Renal cortex interstitium (tissue), 15 donors: ENCODE results near the gene BRAF. TPM values are rescaled to one million over a fixed set of nuclear protein-coding genes. Genes with fewer than 3 reads are reported as not detected.
"Not testable (repeated sequence)": the region's sequence is repeated elsewhere in the genome, so short reads cannot be mapped to it uniquely, and the experiment has no call there.

Experiments
- DNase-seq, 11 donors: peaks; one replicate each; pipeline ENCODE4 v3.0.0-alpha.2; 2013; ENCODE audit warnings: low read depth in 9 of 11, low spot score in 4 of 11; ENCODE audit errors: extremely low read depth in 1 of 11
- long read RNA-seq, 16 experiments: transcript quantifications; one replicate each; lab custom pipeline, GENCODE V29; 2026
- polyA plus RNA-seq, 3 donors: library from polyadenylated mRNA; unstranded; fragments of 120-200 nt; gene quantifications; one replicate each; pipeline ENCODE4 v1.2.1, GENCODE V29; 2013; ENCODE audit not compliant: insufficient read length in 3 of 3

The BRAF gene
- polyA plus RNA-seq: 10 to 100 TPM; 20.3 to 30.1 (median 26.4) TPM
- long read RNA-seq, donor 1, partial matches to known transcripts: 0 of 2 reads
- long read RNA-seq, donor 1, other reads (novel, unspliced or antisense): 0 of 2 reads
- long read RNA-seq, donor 2, full-length matches to known transcripts: 1 of 1 reads
- long read RNA-seq, donor 2, partial matches to known transcripts: 0 of 1 reads
- long read RNA-seq, donor 2, other reads (novel, unspliced or antisense): 0 of 1 reads
- long read RNA-seq, donor 3, full-length matches to known transcripts: 4 of 4 reads
- long read RNA-seq, donor 3, partial matches to known transcripts: 0 of 4 reads
- long read RNA-seq, donor 3, other reads (novel, unspliced or antisense): 0 of 4 reads
- long read RNA-seq, donor 4, full-length matches to known transcripts: 1 of 1 reads
- long read RNA-seq, donor 4, partial matches to known transcripts: 0 of 1 reads
- long read RNA-seq, donor 4, other reads (novel, unspliced or antisense): 0 of 1 reads
- long read RNA-seq, donor 5: 0 reads
- long read RNA-seq, donor 6, full-length matches to known transcripts: 4 of 4 reads
- long read RNA-seq, donor 6, partial matches to known transcripts: 0 of 4 reads
- long read RNA-seq, donor 6, other reads (novel, unspliced or antisense): 0 of 4 reads
- long read RNA-seq, donor 7, full-length matches to known transcripts: 6 of 6 reads
- long read RNA-seq, donor 7, partial matches to known transcripts: 0 of 6 reads
- long read RNA-seq, donor 7, other reads (novel, unspliced or antisense): 0 of 6 reads
- long read RNA-seq, donor 8: 0 reads
- long read RNA-seq, donor 9, full-length matches to known transcripts: 4 of 4 reads
- long read RNA-seq, donor 9, partial matches to known transcripts: 0 of 4 reads
- long read RNA-seq, donor 9, other reads (novel, unspliced or antisense): 0 of 4 reads
- long read RNA-seq, donor 10, full-length matches to known transcripts: 3 of 10 reads
- long read RNA-seq, donor 10, partial matches to known transcripts: 7 of 10 reads
- long read RNA-seq, donor 10, other reads (novel, unspliced or antisense): 0 of 10 reads
- long read RNA-seq, donor 11, full-length matches to known transcripts: 5 of 5 reads
- long read RNA-seq, donor 11, partial matches to known transcripts: 0 of 5 reads
- long read RNA-seq, donor 11, other reads (novel, unspliced or antisense): 0 of 5 reads
- long read RNA-seq, donor 12, full-length matches to known transcripts: 3 of 3 reads
- long read RNA-seq, donor 12, partial matches to known transcripts: 0 of 3 reads
- long read RNA-seq, donor 12, other reads (novel, unspliced or antisense): 0 of 3 reads
- long read RNA-seq, donor 13: 0 reads
- long read RNA-seq, donor 14: 0 reads
- long read RNA-seq, donor 15: 0 reads
- long read RNA-seq, donor 16, full-length matches to known transcripts: 5 of 5 reads
- long read RNA-seq, donor 16, partial matches to known transcripts: 0 of 5 reads
- long read RNA-seq, donor 16, other reads (novel, unspliced or antisense): 0 of 5 reads

DNA sequence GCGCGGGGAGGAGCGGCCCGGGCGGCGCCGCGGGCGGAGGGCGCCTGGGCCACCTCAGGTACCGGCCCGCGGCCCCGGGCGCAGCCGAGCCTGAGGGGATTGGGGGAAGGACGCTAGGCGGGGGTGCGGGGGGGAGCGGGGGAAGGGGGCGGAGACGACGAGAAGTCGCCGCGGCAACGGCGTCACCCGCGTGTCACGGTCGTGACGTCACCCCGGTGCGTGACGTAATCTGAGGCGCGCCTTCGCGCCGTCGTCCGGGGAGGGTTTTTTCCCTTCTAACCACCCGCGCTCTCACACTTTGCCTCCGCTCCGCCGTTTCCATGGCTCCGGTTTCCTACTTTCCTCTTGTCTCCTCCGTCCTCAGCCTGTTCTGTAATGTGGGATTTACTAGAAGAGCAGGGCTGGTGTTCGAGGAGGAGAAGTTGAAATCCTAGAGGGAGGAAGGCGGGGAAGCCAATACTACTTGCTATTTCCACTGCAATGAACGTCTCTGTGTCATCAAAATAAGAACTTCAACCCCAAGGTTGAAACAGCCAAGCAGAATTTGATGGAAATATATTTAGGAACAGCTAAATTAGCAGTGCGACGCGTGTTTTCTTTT is at the start of gene BRAF:
TSS of gene BRAF (minus strand) at position 109 of the 601 bp plus-strand sequence. CDS start 226 bp downstream, outside the sequence.
- DNase-seq: peak; percentile 83 to 97 (median 87)

DNA sequence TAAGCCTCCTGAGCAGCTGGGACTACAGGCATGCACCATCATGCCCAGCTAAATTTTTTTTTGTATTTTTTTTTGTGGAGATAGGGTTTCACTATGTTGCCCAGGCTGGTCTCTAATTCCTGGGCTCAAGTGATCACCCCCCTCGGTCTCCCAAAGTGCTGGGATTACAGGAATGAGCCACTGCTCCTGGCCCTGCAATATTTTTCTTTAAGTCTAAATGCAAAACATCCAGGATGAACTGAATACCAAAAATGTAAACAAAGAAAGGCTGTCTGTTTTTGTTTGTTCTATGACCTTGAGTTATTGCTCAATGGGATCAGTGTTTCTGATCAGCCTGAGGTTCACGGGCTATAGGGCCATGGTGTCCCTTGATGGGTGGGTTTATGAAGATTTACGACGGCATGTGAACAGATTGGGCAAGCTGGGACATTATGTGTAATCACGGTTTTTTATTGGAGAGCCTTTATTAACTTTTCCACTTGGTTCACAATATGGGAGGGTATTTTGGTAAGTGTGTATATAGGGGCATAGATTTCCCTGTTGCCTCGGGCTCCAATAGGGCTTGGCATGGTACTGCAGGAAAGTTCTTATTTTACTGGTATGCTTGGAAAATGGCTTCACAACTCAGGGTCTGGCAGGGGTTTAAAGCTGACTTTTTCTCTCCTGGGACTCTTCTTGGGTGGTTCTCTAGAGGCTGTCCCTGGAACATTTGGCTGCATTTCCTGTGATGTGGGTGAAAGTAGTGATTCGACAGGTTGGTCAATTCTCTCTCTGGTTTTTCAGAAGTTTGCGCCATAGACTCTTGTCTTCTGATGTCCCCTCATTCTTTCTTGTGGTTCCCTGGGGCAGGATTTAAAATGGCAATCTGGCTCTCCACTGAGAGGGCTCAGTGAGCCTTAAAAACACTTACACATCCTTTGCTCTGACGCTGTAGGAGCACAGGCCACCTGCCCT is 48.4 kb upstream of the BRAF start:
- DNase-seq: no peak

DNA sequence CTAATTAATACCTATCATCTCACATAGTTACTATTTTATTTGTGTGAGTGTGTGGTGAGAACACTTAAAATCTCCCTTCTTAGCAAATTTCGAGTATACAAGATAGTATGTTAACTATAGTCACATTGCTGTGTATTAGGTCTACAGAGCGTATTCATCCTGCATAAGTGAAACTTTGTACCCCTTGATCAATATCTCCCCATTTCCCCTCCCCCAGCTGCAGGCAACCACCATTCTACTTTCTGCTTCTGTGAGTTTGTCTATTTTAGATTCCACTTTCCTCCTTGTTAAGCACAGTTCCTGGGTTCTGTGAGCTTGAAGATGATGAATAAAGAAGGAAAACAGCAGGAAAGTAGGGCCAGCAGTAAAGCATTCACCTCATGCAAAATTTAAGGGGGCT is 47.6 kb upstream of the BRAF start:
- no peak for DNase-seq

DNA sequence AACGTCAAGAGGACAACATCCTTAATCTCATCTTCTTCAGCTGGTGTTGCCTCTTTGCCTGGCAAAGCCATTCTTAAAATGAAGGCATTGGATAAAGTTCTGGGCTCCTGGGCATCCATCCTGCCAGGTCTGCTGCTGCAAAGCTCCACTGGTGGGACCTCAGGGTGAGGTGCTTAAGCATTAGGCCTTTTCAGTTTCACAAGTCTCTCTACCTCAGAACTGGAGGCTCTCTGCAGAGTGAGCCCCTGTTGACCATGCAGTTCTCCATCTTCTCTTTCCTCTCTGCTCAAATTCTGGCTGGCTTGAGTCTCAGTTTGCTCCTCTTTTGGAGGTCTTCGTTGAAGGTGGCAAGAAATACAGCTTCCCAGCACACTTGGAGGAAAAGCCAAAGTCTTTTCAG is 42.7 kb upstream of the BRAF start:
- DNase-seq: no peak

DNA sequence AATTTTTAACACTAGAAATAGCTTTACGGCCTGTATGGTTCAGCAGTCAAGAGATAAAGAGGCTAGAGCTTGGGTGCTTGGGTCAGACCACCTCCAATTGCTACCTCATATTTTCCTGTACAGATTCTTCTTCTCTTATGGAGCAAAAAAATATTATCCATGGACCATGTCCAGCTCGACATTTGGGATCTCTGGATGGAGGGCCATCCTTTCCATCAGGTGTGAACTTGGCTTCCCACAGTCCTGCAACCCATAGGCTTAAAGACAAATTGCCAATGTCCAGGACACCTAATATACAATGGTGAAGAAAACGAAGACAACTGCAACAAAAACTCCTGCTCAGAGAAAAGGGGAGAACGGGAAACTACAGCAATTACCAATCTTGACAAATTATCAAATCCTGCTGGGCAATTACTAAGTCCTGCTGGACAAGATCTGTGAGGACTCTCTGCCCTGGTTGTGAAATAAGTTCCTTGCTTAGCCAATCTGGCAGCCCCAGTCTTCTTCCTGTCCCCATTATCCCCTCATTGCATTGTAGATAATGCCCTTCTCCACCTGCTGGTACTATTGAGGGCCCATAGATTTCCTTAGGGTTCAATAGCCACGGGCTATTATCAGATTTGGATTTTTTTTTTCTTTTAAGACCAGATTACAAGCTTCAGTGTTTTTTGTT is 42.0 kb upstream of the BRAF start:
- DNase-seq: no peak

DNA sequence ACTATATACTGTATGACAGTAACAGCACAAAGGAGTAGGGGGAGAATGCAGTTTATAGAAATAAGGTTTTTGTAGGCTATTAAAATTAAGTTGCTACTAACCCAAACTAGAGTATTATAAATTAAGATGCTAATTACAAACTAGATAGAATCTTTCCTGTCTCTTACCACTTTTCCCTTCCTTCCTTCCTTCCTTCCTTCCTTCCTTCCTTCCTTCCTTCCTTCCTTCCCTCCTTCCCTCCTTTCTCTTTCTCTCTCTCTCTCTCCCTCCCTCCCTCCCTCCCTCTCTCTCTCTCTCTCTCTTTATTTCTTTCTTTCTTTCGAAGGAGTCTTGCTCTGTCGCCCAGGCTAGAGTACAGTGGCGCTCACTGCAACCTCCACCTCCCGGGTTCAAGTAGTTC is 36.4 kb upstream of the BRAF start:
- DNase-seq: no peak

DNA sequence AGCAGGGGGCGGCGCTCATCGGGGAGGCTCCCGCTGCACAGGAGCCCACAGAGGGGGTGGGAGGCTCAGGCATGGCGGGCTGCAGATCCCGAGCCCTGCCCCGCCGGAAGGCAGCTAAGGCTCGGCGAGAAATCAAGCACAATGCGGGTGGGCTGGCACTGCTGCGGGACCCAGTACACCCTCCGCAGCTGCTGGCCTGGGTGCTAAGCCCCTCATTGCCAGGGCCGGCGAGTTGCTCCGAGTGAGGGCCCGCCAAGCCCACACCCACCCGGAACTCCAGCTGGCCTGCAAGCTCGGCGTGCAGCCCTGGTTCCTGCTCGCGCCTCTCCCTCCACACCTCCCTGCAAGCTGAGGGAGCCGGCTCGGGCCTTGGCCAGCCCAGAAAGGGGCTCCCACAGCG is 32.3 kb upstream of the BRAF start:
- DNase-seq: not testable (repeated sequence)

DNA sequence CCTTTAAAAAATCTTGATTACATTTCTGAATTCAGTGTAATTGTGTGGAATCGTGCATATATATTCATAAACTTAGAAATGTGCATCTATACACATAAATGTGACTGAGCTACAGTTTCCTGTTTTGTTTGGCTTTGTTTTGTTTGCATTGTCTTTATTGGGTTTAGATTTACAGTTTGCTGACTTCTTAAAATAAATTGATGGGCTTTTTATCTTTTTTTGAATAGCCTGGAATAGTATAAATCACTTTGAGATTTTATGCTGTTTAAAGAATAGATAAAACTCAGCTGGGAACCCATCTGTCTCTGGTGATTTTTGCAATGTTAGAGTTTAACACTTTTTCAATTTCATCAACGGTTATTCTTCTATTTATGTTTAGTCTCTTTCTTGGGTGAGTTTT is 21.2 kb upstream of the BRAF start:
- DNase-seq: peak in 5 of 11 donors; percentile 3 to 17 (median 12)

DNA sequence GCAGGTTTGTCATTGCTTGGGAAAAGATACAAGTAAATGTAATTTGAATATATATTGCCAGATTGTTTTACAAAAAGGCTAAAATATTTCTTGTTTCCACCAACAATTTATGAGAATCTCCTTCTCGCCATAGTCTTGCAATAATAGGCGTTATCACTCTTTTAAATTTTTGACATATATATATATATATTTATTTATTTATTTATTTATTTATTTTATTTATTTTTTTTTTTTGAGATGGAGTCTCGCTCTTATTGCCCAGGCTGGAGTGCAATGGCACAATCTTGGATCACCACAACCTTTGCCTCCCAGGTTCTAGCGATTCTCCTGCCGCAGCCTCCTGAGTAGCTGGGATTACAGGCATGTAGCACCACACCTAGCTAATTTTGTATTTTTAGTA is 17.5 kb upstream of the BRAF start:
- DNase-seq: not testable (repeated sequence)

DNA sequence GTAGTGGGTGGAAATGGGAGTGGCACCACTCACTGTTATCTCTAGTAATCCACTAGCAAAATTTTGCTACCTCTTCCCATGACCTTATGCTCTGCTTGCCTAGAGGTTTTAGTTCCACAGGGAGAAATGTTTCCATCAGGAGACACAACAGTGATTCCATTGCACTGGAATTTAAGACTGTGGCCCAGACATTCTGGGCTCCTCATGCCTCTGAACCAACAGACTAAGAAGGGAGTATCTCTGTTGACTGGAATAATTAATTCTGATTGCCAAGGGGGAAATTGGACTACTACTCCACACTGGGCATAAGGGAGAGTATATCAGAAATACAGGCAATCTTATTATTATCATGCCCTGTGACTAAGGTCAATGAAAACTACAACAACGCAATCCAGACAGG is 16.2 kb upstream of the BRAF start:
- no peak for DNase-seq

DNA sequence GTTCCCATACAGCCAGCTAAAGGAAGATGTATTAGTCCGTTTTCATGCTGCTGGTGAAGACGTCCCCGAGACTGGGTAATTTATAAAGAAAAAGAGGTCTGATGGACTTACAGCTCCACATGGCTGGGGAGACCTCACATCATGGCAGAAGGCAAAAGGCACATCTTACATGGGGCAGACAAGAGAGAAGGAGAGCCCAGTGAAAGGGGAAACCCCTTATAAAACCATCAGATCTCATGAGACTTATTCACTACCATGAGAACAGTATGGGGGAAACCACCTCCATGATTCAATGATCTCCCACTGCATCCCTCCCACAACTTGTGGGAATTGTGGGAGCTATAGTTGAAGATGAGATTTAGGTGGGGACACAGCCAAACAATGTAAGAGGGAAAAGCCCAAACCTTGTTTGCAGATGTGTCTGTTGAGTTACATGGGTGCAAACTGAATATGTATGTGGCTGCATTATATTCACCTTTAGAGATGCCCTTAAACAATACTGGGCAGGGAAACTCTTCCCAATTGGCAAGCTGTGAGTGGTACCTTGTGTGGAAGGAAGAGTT is 13.1 kb upstream of the BRAF start:
- DNase-seq: no peak

DNA sequence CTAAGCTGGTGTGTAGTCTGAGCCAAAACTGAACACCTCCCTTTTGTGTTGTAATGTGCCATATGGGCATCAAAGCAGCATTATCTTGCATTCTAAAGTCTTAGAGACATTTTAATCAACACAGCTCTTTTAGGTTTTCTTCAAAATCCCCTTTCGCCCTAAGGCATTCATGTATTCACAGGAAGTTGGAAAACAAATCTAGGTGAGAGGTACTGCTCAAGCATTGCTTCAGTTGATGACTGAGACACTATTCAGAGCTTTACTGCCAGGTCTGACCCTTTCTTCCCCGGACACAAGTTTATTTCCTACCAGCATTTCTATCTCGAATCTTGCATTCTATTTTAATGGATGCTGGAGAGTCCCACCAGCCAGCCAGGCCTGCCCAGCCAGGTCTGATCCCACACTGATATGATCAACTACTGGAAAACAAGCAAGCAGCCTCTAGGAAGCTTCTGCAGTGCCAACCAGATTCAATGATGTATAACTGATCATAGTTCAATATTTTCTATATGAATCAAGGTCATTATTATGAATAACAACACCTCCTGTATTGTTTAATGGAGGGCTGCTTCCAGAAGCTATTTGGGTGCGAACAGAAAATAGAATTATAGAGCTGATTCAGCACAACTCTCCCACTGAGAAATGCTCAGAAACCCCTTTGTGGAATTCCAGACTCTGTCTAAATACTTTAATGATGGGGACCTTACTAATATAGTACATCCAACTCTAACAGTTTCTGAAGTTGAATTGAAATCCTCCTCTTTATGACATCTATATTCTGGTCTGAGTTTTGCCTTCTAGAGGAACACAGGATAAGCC is 4.0 kb upstream of the BRAF start:
- no peak for DNase-seq

DNA sequence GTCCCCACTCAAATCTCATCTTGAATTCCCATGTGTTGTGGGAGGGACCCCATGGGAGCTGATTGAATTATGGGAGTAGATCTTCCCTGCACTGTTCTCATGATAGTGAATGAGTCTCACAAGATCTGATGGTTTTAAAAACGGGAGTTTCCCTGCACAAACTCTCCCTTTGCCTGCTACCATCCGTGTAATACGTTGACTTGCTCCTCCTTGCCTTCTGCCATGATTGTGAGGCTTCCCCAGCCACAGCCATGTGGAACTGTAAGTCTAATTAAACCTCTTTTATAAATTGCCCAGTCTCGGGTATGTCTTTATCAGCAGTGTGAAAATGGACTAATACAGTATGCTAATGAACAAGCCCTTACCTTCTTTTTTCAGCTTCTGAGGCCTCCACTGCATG is 3.2 kb upstream of the BRAF start:
- DNase-seq: not testable (repeated sequence)

DNA sequence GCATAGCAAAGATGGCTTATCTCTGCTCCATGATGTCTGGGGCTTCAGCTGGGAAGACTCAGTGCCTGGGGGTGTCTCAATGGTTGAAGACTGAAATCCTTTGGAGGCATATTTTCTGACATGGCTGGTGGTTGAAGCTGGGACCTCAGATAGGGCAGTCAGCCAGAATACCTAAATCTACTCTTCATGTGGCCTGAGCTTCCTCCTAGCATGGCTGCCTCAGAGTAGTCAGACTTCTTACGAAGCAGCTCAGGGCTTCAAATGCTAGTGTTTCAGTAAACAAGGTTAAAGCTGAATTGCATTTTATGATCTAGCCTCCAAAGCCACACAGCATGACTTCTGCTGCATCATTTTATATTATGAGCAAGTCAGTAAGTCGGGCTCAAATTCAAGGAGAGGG is 2.6 kb upstream of the BRAF start:
- DNase-seq: no peak

DNA sequence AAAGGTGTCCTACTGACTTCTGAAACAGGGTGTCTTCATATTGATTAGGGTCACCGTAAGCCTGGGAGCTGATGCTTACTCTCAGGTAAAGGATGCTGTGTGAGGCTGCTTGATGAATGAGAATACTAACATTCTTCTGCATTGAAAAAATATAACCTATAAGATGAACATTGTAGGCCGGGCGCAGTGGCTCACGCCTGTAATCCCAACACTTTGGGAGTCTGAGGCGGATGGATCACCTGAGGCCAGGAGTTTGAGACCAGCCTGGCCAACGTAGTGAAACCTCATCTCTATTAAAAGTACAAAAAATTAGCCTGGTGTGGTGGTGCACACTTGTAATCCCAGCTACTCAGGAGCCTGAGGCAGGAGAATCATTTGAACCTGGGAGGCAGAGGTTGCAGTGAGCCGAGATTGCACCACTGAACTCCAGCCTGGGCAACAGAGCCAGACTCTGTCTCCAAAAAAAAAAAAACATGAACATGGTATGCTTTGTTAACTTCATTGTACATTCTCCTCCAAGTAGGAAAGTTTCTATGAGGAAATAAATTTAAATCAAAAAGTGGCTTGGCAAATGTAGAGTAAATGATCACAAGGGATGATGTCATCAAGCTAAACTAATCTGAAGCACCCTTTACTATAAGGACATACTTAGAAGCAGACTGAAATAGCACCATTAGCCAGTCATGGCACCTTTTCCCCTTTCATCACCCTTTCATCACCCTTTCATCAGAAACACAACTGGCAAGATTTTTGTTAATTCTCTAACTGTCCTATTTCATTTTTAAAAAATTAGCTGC is 1.5 kb upstream of the BRAF start:
- DNase-seq: no peak
